Hematopoietic multipotent progenitor cell treated with erythropoietin and hydrocortisone succinate and interleukin-3 and kit ligand, for 8 days (in vitro differentiated cells): Measurements from ENCODE around the gene CEP20.
"Not testable (repeated sequence)": the region's sequence is repeated elsewhere in the genome, so short reads cannot be mapped to it uniquely, and the experiment has no call there.

Source experiments
- DNase-seq: peaks from one replicate; pipeline ENCODE4 v3.0.0-alpha.2; 2015

Gene CEP20

GRCh38 chr16:15888072-15888976 lies at the start of gene CEP20:
Gene CEP20, minus strand, starts transcription at chr16:15888603. Its CDS starts 18 bp downstream, at chr16:15888585.
- peak; percentile 99 for DNase-seq

- peak; percentile 38 for DNase-seq
These were observed 48.4 kb upstream of the CEP20 start for GRCh38 chr16:15936809-15937208.

GRCh38 chr16:15934991-15935390 lies 46.6 kb upstream of the CEP20 start:
- DNase-seq: no peak

- no peak for DNase-seq
These were observed 45.4 kb upstream of the CEP20 start for GRCh38 chr16:15933781-15934180.

- no peak for DNase-seq
These were observed 44.5 kb upstream of the CEP20 start for GRCh38 chr16:15932939-15933338.

GRCh38 chr16:15928261-15929104 lies 40.1 kb upstream of the CEP20 start:
- DNase-seq: no peak

- DNase-seq: no peak
These were observed 37.2 kb upstream of the CEP20 start for GRCh38 chr16:15925631-15926030.

- DNase-seq: no peak
These were observed 36.6 kb upstream of the CEP20 start for GRCh38 chr16:15924996-15925395.

GRCh38 chr16:15919331-15919730 lies 30.9 kb upstream of the CEP20 start:
- no peak for DNase-seq

- DNase-seq: not testable (repeated sequence)
These were observed 29.9 kb upstream of the CEP20 start for GRCh38 chr16:15918314-15918713.

GRCh38 chr16:15916323-15916722 lies 27.9 kb upstream of the CEP20 start:
- no peak for DNase-seq

- DNase-seq: no peak
These were observed 27.2 kb upstream of the CEP20 start for GRCh38 chr16:15915555-15916081.

- DNase-seq: no peak
These were observed 24.8 kb upstream of the CEP20 start for GRCh38 chr16:15913046-15913698.

GRCh38 chr16:15911198-15911597 lies 22.8 kb upstream of the CEP20 start:
- no peak for DNase-seq

- DNase-seq: peak; percentile 76
These were observed 19.6 kb upstream of the CEP20 start for GRCh38 chr16:15907863-15908478.

GRCh38 chr16:15906439-15906838 lies 18.0 kb upstream of the CEP20 start:
- no peak for DNase-seq

GRCh38 chr16:15903960-15904359 lies 15.6 kb upstream of the CEP20 start:
- no peak for DNase-seq

GRCh38 chr16:15900901-15901500 lies 12.6 kb upstream of the CEP20 start:
- DNase-seq: no peak

- DNase-seq: no peak
These were observed 12.0 kb upstream of the CEP20 start for GRCh38 chr16:15900357-15900756.

GRCh38 chr16:15899538-15900100 lies 11.2 kb upstream of the CEP20 start:
- no peak for DNase-seq

- no peak for DNase-seq
These were observed 10.3 kb upstream of the CEP20 start for GRCh38 chr16:15898654-15899053.

- no peak for DNase-seq
These were observed 9.4 kb upstream of the CEP20 start for GRCh38 chr16:15897834-15898254.
